Right atrium auricular region (tissue), 2 donors: ENCODE results near the gene INHBE. TPM values are rescaled to one million over a fixed set of nuclear protein-coding genes. Genes with fewer than 3 reads are reported as not detected.

ENCODE experiments used
- DNase-seq: peaks from one replicate; pipeline ENCODE4 v3.0.0-alpha.2; 2019; ENCODE audit warnings: low spot score
- H3K27ac ChIP-seq, 2 donors: fragments of 200-600 bp; sonication (generic); 1 replicate in 1 of 2; 2 replicates in 1 of 2; pipeline ENCODE4 v1.5.1; 2016 to 2019
- H3K27me3 ChIP-seq, 2 donors: fragments of 200-600 bp; sonication (generic); one replicate each; pipeline versions ENCODE4 v1.5.1 to v1.6.0; 2017 to 2019
- H3K36me3 ChIP-seq: fragments of 200-600 bp; sonication (generic); one replicate; pipeline ENCODE4 v1.5.1; 2016
- H3K4me1 ChIP-seq, 2 donors: fragments of 200-600 bp; sonication (generic); one replicate each; pipeline versions ENCODE4 v1.5.1 to v1.6.0; 2017 to 2019
- H3K4me3 ChIP-seq, 2 donors: fragments of 200-600 bp; sonication (generic); 1 replicate in 1 of 2; 2 replicates in 1 of 2; pipeline ENCODE4 v1.5.1; 2017 to 2019; ENCODE audit warnings: mild to moderate bottlenecking in 1 of 2, moderate library complexity in 1 of 2
- H3K9me3 ChIP-seq, 2 donors: fragments of 200-600 bp; sonication (generic); one replicate each; pipeline ENCODE4 v1.5.1; 2019
- total RNA-seq, 2 donors: library from RNA; depleted of rRNA; stranded (reverse); fragments of >200 nt; gene quantifications; one replicate each; pipeline ENCODE4 v1.1.0, GENCODE V29; 2016
- TF ChIP-seq, protein P1 (sequence below), 2 donors: fragments of 200-600 bp; sonication (generic); IDR thresholded peaks; one replicate each; pipeline ENCODE4 v1.5.1; 2019; ENCODE audit warnings: antibody characterized with exemption in 2 of 2

The INHBE gene
- total RNA-seq, 2 donors from 2014 or later: not detected

DNA sequence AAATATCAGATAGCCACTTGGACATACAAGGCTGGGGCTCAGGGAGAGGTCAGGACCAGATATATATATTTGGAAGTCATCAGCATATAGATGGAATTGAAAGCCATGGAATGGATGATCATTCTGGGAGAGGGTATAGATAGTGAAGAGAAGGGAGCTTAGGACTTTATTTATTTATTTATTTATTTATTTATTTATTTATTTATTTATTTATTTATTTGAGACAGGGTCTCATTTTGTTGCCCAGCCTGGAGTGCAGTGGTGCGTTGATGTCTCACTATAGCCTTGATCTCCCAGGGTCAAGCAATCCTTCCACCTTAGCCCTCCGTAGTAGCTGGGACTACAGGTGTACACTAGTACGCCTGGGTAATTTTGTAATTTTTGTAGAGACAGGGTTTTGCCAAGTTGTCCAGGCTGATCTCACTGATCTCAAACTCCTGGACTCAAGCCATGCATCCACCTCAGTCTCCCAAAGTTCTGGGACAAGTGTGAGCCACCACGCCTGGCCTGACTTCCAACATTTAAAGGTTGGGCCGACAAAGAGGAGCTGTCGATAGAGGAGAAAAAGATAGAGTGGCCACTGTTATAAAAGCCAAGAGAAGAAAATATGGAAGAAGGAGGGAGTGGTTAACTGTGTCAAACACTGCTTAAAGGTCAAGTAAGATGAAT, 8.7 kb upstream of the INHBE start:
- Histone ChIP-seq H3K36me3 (no peaks in the 10 kb centered on the region), H3K4me3 (no peak overlapping the region), H3K27ac (no peak overlapping the region), H3K9me3 (no peaks in the 10 kb centered on the region), H3K4me1 (no peaks in the 10 kb centered on the region), H3K27me3 (no peaks in the 10 kb centered on the region)
- TF ChIP-seq, protein P1, sequence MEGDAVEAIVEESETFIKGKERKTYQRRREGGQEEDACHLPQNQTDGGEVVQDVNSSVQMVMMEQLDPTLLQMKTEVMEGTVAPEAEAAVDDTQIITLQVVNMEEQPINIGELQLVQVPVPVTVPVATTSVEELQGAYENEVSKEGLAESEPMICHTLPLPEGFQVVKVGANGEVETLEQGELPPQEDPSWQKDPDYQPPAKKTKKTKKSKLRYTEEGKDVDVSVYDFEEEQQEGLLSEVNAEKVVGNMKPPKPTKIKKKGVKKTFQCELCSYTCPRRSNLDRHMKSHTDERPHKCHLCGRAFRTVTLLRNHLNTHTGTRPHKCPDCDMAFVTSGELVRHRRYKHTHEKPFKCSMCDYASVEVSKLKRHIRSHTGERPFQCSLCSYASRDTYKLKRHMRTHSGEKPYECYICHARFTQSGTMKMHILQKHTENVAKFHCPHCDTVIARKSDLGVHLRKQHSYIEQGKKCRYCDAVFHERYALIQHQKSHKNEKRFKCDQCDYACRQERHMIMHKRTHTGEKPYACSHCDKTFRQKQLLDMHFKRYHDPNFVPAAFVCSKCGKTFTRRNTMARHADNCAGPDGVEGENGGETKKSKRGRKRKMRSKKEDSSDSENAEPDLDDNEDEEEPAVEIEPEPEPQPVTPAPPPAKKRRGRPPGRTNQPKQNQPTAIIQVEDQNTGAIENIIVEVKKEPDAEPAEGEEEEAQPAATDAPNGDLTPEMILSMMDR (IDR thresholded peaks at IDR 0.05): no peak
- DNase-seq: no peak

DNA sequence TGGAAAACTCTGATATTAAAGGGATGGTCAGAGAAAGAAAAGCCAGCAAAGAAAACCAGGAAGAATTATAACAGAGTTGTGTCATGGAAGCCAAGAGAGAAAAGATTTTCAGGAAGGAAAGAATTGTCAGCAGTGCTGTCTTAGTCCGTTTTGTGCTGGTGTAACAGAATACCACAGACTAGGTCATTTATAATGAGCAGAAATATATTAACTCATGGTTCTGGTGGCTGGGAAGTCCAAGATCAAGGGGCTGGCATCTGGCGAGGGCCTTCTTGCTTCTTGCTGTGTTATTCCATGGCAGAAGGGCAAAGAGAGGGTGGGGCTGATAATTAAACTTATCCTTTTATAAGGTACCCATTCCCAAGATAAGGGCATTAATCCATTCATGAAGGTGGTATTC, 6.4 kb upstream of the INHBE start:
- DNase-seq: no peak
- no peaks in the 10 kb centered on the region for H3K36me3 ChIP-seq
- TF ChIP-seq, protein P1 (IDR thresholded peaks at IDR 0.05): no peak
- no peaks in the 10 kb centered on the region for H3K27me3 ChIP-seq
- no peak overlapping the region for H3K27ac ChIP-seq
- no peaks in the 10 kb centered on the region for H3K9me3 ChIP-seq
- no peak overlapping the region for H3K4me3 ChIP-seq
- peaks cover 0 to 6% of the 10 kb centered on the region in 2 donors for H3K4me1 ChIP-seq

DNA sequence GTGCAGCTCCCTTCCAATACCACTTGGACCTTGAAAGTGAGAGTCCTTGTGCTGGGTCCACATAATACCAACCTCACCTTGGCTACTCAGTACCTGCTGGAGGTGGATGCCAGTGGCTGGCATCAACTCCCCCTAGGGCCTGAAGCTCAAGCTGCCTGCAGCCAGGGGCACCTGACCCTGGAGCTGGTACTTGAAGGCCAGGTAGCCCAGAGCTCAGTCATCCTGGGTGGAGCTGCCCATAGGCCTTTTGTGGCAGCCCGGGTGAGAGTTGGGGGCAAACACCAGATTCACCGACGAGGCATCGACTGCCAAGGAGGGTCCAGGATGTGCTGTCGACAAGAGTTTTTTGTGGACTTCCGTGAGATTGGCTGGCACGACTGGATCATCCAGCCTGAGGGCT, 5.7 kb upstream of the INHBE start:
- no peak for DNase-seq
- Histone ChIP-seq H3K27ac (no peak overlapping the region), H3K36me3 (no peaks in the 10 kb centered on the region), H3K27me3 (no peaks in the 10 kb centered on the region), H3K9me3 (no peaks in the 10 kb centered on the region), H3K4me1 (peaks cover 0 to 6% of the 10 kb centered on the region in 2 donors), H3K4me3 (no peak overlapping the region)
- TF ChIP-seq, protein P1 (IDR thresholded peaks at IDR 0.05): no peak

DNA sequence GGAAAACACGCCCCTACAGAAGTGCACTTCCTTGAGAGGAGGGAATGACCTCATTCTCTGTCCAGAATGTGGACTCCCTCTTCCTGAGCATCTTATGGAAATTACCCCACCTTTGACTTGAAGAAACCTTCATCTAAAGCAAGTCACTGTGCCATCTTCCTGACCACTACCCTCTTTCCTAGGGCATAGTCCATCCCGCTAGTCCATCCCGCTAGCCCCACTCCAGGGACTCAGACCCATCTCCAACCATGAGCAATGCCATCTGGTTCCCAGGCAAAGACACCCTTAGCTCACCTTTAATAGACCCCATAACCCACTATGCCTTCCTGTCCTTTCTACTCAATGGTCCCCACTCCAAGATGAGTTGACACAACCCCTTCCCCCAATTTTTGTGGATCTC, 5.0 kb upstream of the INHBE start:
- TF ChIP-seq, protein P1 (IDR thresholded peaks at IDR 0.05): no peak
- H3K9me3 ChIP-seq: no peaks in the 10 kb centered on the region
- no peak overlapping the region for H3K4me3 ChIP-seq
- no peaks in the 10 kb centered on the region for H3K27me3 ChIP-seq
- H3K4me1 ChIP-seq: peaks cover 0 to 6% of the 10 kb centered on the region in 2 donors
- DNase-seq: no peak
- H3K27ac ChIP-seq: no peak overlapping the region
- H3K36me3 ChIP-seq: no peaks in the 10 kb centered on the region

DNA sequence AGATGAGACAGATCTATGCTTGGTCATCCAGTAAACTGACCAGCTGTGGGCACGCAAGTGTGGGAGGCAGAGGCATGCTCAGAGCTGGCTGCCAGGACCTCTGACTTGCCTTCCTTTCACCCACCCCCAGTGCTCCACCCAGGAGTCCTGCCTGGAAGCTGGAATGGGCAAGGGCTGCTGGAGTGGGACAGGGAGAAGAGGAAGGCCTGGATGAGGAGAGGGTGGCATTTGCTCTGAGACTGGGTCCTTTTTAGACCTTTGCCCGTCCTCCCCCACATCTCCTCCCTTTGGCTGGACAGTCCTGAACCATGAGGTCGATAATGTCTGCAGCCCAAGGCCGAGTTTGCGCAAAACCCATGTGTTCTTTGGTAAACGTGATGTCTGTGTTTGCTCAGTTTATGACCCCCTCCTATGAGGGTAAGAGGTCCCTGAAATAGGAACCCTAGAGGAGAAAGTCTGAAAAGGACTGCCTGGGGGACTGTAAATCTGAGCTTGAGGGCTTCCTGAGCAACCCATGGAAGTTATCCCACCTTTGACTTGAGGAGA, 3.8 kb upstream of the INHBE start:
- peak overlapping the region; percentile 82 to 95 for H3K27ac ChIP-seq

More for the DNA sequence above, 3.8 kb upstream of the INHBE start:
- no peaks in the 10 kb centered on the region for H3K9me3 ChIP-seq
- H3K27me3 ChIP-seq: no peaks in the 10 kb centered on the region
- no peaks in the 10 kb centered on the region for H3K36me3 ChIP-seq
- no peak overlapping the region for H3K4me3 ChIP-seq
- TF ChIP-seq, protein P1 (IDR thresholded peaks at IDR 0.05): no peak
- no peak for DNase-seq
- peaks cover 0 to 6% of the 10 kb centered on the region in 2 donors for H3K4me1 ChIP-seq
